Coronary artery (tissue), 2 donors: ENCODE data around the gene RNF183.

Source experiments
- DNase-seq: peaks from one replicate; pipeline ENCODE4 v3.0.0-alpha.2; 2017; ENCODE audit warnings: low spot score
- H3K27ac ChIP-seq, 2 donors: fragments of 200-600 bp; sonication (generic); one replicate each; pipeline ENCODE4 v1.5.1; 2016 to 2019
- H3K4me3 ChIP-seq: fragments of 200-600 bp; sonication (generic); 2 replicates; pipeline ENCODE4 v1.5.1; 2016; ENCODE audit warnings: mild to moderate bottlenecking, moderate library complexity
- TF ChIP-seq, protein P1 (sequence below): fragments of 200-600 bp; sonication (generic); IDR thresholded peaks from one replicate; pipeline ENCODE4 v1.5.1; 2019; ENCODE audit warnings: antibody characterized with exemption

RNF183 gene

DNA sequence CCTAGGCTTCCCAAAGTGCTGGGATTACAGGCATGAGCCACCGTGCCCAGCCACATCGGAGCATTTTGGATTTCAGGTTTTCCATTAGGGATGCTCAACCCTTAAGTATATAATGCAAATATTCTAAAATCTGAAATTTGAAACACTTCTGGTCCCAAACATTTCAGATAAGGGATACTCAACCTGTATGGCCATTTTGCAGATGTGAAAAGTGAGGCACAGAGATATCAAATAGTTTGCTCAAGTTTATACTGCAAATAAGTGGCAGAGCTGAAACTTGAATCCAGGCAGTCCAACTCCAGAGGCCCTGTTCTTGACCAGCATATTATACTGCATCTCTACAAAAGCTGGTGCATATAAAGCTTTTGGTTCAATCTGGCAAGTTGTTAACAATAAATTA, 34.5 kb upstream of the RNF183 start:
- TF ChIP-seq, protein P1, sequence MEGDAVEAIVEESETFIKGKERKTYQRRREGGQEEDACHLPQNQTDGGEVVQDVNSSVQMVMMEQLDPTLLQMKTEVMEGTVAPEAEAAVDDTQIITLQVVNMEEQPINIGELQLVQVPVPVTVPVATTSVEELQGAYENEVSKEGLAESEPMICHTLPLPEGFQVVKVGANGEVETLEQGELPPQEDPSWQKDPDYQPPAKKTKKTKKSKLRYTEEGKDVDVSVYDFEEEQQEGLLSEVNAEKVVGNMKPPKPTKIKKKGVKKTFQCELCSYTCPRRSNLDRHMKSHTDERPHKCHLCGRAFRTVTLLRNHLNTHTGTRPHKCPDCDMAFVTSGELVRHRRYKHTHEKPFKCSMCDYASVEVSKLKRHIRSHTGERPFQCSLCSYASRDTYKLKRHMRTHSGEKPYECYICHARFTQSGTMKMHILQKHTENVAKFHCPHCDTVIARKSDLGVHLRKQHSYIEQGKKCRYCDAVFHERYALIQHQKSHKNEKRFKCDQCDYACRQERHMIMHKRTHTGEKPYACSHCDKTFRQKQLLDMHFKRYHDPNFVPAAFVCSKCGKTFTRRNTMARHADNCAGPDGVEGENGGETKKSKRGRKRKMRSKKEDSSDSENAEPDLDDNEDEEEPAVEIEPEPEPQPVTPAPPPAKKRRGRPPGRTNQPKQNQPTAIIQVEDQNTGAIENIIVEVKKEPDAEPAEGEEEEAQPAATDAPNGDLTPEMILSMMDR, result no peak
- H3K4me3 ChIP-seq, result no peak overlapping the region
- no peak overlapping the region for H3K27ac ChIP-seq
- no peak for DNase-seq

GRCh38 chr9:113331780-113332179, 28.6 kb upstream of the RNF183 start:
- DNase-seq, result no peak
- H3K27ac ChIP-seq, result no peak overlapping the region

GRCh38 chr9:113328045-113328782, 25.0 kb upstream of the RNF183 start:
- Histone ChIP-seq H3K27ac (no peak overlapping the region), H3K4me3 (no peak overlapping the region)
- DNase-seq, result no peak
- TF ChIP-seq, protein P1, result no peak

More at GRCh38 chr9:113331780-113332179, 28.6 kb upstream of the RNF183 start:
- TF ChIP-seq, protein P1, result no peak
- H3K4me3 ChIP-seq, result no peak overlapping the region

- DNase-seq, result no peak
- Histone ChIP-seq H3K4me3 (no peak overlapping the region), H3K27ac (no peak overlapping the region)
- TF ChIP-seq, protein P1, result no peak
Measured at GRCh38 chr9:113326230-113326629, 23.1 kb upstream of the RNF183 start.

DNA sequence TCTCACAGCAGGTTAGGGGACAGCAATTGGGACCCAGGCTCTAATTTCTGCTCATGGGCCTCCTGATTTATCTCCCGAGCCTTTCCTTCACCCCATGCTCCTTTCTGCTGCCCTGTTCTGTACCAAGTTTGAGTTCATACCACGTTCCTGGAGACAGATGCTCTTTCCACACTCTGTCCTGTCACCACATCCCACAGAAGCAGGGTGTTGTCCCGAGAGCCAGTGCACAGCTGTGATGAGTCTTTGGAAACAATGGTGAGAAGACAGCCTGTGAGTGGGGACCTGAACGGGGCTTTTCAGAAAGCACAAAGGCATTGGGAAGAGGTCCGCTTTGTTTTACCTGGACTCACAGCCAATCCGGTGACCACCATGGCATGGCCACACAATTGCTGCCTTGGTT, 19.5 kb upstream of the RNF183 start:
- Histone ChIP-seq H3K27ac (no peak overlapping the region), H3K4me3 (no peak overlapping the region)
- TF ChIP-seq, protein P1, result no peak
- DNase-seq, result no peak

DNA sequence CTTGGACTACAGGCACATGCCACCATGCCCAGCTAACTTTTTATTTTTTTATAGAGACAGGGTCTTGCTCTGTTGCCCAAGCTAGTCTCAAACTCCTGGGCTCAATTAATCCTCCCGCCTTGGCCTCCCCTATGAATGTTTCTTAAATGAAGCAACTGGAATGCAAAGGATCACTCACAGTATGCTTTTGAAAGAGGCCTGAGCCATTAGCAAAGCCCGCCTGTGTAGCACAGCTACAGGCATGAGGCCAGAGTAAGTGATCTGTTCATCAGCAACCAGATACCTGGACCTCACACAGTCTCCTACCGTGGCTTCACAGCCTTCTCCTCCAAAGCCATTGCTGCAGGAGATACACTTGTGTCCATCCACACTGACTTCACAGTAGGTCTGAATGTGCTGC, 16.9 kb upstream of the RNF183 start:
- DNase-seq, result no peak

DNA sequence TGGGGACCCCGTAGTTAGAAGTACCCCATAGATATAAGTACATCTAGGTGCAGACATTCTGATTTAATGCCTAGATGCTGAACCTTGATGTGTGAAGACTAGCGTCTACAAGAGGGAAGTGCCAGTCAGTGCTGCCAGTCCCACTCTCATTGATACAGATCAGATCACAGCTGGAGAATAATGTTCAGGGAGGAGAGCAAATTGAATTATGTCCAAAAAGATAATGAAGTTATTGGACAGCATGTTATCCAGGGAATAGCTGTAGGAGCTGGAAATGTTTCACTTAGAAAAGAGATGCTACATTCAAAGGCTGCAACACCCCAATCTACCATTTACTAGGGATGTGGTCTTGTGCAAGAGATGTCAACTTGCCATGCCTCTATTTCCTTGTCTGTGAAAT, 15.9 kb upstream of the RNF183 start:
- Histone ChIP-seq H3K27ac (no peak overlapping the region), H3K4me3 (no peak overlapping the region)
- no peak for DNase-seq
- TF ChIP-seq, protein P1, result no peak

More for the DNA sequence above, 16.9 kb upstream of the RNF183 start:
- Histone ChIP-seq H3K4me3 (no peak overlapping the region), H3K27ac (no peak overlapping the region)
- TF ChIP-seq, protein P1, result no peak
